GM19463 (cell line): ENCODE data around the gene SEMA4D.

Experiments used
- ATAC-seq: cut with Tn5 transposase; IDR thresholded peaks from one replicate; pipeline ENCODE4 v1.9.1; 2021; ENCODE audit warnings: mild to moderate bottlenecking, moderate library complexity; ENCODE audit not compliant: unreplicated experiment

SEMA4D gene

DNA sequence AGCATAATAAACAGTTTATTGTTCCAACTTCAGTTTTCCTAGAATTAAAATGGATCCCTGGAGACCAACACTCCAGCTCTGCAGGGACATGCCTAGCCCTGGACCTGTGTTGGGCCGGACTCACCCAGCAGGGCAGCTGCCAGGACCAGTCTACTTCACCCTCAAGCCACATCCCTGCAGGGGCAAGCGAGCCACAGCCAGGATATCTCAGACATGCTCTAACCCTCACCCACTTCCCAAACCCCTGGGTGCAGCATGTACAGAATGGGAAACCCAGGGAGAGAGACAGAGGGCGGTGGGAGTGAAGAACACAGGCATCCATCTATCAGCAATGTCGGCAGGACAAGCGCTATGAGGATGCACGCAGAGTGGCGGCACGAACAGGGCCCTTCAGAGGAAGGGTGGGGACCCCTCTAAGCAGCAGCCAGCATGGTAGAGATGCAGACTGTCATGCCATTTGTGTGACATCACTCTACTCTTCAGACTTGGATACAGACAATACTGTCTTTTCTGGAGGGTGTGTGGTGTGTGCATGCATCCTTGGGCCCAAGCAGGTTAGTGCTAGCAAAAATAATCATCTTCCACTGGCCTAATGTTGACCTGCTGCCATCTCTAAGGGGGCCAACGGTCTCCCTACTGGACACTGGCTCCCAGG lies 83.1 kb downstream of the SEMA4D start:
- ATAC-seq = no peak

DNA sequence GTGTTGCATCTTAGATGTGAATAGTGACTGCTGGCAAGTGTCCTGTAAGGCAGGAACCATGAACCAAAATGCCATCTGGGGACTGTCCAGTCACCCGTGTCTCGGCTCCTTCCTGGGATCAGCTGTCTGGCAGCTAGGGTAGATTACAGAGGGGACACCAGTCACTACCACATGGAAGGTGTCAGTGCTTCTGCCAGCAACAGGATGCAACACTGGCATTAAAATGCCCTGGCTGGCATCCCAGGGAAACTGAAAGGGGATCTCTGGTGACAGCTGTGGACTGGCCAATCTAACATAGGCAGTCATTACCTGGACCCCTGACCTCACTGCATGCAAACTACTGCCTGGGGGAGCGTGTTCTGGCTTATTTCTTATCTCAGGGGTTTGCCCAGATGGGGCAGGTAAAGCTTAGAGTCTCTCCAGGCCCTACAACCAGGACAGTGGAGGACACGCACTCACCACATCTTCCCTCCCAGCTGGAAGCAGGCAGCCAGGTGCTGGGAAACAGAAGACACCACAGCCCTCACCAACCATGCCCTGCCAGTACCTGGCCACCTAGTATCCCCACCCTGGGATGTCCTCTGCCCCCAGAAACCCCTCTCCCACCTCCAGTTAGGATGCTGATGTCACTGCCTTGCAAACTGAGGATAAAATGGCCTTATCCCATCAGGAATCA lies 83.8 kb downstream of the SEMA4D start:
- ATAC-seq = no peak

DNA sequence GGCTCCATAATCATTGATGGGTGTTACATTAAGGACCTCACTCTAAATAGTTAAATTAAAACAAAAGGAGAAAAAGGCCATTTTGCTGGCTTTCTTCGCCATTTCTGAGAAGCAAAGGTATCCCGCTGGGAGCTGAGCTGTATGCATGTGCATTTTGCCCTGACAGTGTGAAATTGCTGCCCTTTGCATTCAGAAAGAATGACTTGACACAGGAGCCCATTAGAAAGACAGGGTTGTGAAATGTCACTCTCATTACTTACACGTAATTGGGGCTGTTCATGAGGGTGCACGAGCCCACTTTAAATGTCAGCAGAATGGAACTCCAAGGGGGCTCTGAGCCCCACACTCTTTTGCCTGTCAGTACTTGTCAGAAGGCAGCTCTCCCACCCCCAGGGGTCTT lies 85.0 kb downstream of the SEMA4D start:
- no peak for ATAC-seq

- no peak for ATAC-seq
Observed at GRCh38 chr9:89412541-89412940, 85.4 kb downstream of the SEMA4D start.

DNA sequence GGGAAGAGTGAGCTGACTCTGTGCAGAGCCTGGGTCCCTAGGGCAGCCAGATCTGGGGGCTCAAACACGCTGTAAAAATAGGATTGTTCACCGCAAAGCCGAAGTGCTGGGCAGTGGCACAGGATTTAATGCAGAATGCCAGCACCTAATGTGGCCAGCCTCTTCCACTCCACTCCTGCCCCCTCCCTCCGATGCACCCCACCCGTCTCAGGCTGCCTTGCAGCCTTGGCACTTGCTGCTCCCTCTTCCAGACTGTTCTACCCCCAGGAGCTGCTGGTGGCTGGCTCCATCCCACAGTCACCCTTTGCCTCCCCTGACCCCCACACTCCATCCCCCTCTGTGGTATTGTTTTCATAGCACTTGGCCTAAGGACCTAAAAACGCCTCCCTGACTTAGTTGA lies 86.2 kb downstream of the SEMA4D start:
- no peak for ATAC-seq

GRCh38 chr9:89410641-89411350 lies 87.1 kb downstream of the SEMA4D start:
- peak; percentile 52 for ATAC-seq

- no peak for ATAC-seq
Observed at GRCh38 chr9:89410022-89410421, 87.9 kb downstream of the SEMA4D start.

GRCh38 chr9:89409466-89409865 lies 88.4 kb downstream of the SEMA4D start:
- ATAC-seq = no peak

- ATAC-seq = peak; percentile 35
Observed at GRCh38 chr9:89408628-89409101, 89.2 kb downstream of the SEMA4D start.

GRCh38 chr9:89407070-89407469 lies 90.8 kb downstream of the SEMA4D start:
- ATAC-seq = no peak

- ATAC-seq = peak; percentile 49
Observed at GRCh38 chr9:89405826-89406225, 92.1 kb downstream of the SEMA4D start.

- ATAC-seq = no peak
Observed at GRCh38 chr9:89404074-89404473, 93.8 kb downstream of the SEMA4D start.

- ATAC-seq = no peak
Observed at GRCh38 chr9:89402695-89403427, 95.1 kb downstream of the SEMA4D start.

GRCh38 chr9:89400403-89401116 lies 97.4 kb downstream of the SEMA4D start:
- ATAC-seq = peak; percentile 68

GRCh38 chr9:89398621-89399020 lies 99.3 kb downstream of the SEMA4D start:
- no peak for ATAC-seq

DNA sequence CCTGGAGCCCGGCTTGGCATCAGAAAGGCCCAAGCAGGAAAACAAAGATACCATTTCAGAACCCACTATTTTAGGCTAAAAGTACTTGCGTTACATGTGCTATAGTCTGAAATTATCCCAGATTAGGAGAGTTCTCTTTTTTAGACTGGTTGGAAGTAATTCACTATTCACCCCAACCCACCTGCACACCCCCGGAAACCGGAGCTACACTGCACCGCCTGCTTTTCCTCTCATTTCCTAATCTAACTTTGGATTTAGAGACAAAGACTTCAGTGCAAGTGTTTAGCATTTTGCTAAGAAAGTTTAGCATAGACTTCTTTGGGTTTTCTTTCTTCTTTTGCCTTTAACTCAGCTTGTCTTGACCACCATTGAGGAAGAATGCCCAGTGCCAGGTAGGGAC lies 100.4 kb downstream of the SEMA4D start:
- ATAC-seq = no peak

GRCh38 chr9:89395931-89396710 lies 101.8 kb downstream of the SEMA4D start:
- no peak for ATAC-seq

GRCh38 chr9:89394412-89394811 lies 103.5 kb downstream of the SEMA4D start:
- ATAC-seq = no peak

GRCh38 chr9:89391585-89391984 lies 106.3 kb downstream of the SEMA4D start:
- ATAC-seq = no peak

- no peak for ATAC-seq
Observed at GRCh38 chr9:89390578-89391116, 107.3 kb downstream of the SEMA4D start.
